ENCODE results near the gene ZC3H12C. TPM values are rescaled to one million over a fixed set of nuclear protein-coding genes. Genes with fewer than 3 reads are reported as not detected.
A peak's percentile ranks its signal among the peaks of the same experiment; 100 is the strongest.
"Not testable (repeated sequence)": the region's sequence is repeated elsewhere in the genome, so short reads cannot be mapped to it uniquely, and the experiment has no call there.

Gene ZC3H12C
- total RNA-seq, 2 experiments from 2014 or later, result not detected

DNA sequence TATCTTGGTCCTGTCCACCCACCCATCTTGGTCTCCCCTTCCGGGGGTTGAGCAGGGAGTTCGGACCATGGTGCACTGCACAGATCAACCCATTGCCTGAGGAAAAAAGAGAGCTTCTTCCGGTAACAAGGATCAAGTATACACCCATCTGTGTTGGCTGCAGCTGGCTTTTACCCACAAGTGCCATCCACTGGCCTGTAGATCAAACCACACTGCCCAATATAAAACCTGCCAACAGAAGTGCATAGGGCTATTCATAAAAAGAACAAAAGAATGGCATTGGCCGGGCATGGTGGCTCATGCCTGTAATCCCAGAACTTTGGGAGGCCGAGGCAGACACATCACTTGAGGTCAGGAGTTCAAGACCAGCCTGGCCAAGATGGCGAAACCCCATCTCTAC is 94.5 kb downstream of the ZC3H12C start:
- intact Hi-C loops (cut with micrococcal nuclease; ENCODE audit: unreplicated experiment), result no loop called here
- Histone ChIP-seq H3K4me2 (ENCODE audit: low read length) (no peak overlapping the region), H3K36me3 (ENCODE audit: insufficient read depth, low read length) (no peaks in the 10 kb centered on the region), H2AFZ (ENCODE audit: low read length) (no peak overlapping the region), H3K4me1 (ENCODE audit: insufficient read depth, low read length, poor library complexity, severe bottlenecking) (peaks cover 17% of the 10 kb centered on the region), H3K4me3 (ENCODE audit: low read depth, low read length, poor library complexity, severe bottlenecking) (no peak overlapping the region), H3K27ac (ENCODE audit: low read depth, low read length, poor library complexity, severe bottlenecking) (no peak overlapping the region), H3K9me3 (ENCODE audit: low read length) (peaks cover 9% of the 10 kb centered on the region; the same call in 1 of the 2 replicates), H3K9me2 (ENCODE audit: insufficient read depth, low read length) (no peaks in the 10 kb centered on the region), H4K20me1 (ENCODE audit: insufficient read depth, low read length) (no peaks in the 10 kb centered on the region), H3K79me2 (ENCODE audit: insufficient read depth, low read depth, low read length) (no peaks in the 10 kb centered on the region)
- ChIA-PET POLR2A (interaction anchor here (0.6 to 1.1 kb wide), 3 partner anchors 64 to 244 kb away, joined by 3 to 5 read pairs (median 3); no protein-coding TSS in a partner anchor), CTCF (ENCODE audit: unreplicated experiment) (interaction anchor here (0.6 kb wide), 1 partner anchor 238 kb away, joined by 4 read pairs; no protein-coding TSS in a partner anchor)
- TF ChIP-seq EZH2phosphoT487 (IDR thresholded peaks at IDR 0.05; ENCODE audit: borderline replicate concordance, low read depth, low read length), result no peak
- BruUV-seq (replicated peaks), result no TSS peak
- no peak for DNase-seq (ENCODE audit: low spot score)

DNA sequence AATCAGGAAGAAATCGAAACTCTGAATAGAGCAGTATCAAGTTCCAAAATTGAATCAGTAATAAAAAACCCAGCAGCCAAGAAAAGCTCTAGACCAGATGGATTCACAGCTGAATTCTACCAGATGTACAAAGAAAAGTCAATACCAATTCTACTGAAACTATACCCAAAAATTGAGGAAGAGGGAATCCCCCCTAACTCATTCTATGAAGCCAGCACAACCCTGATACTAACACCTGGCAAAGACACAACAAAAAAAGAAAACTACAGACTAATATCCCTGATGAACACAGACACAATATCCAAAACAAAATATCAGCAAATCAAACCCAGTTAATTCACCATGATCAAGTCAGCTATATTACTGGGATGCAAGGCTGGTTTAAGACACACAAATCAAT is 97.7 kb downstream of the ZC3H12C start:
- Histone ChIP-seq H3K4me1 (ENCODE audit: insufficient read depth, low read length, poor library complexity, severe bottlenecking) (peaks cover 21% of the 10 kb centered on the region), H4K20me1 (ENCODE audit: insufficient read depth, low read length) (no peaks in the 10 kb centered on the region), H3K9me3 (ENCODE audit: low read length) (peaks cover 9% of the 10 kb centered on the region; the same call in 1 of the 2 replicates), H3K27ac (ENCODE audit: low read depth, low read length, poor library complexity, severe bottlenecking) (no peak overlapping the region), H3K79me2 (ENCODE audit: insufficient read depth, low read depth, low read length) (no peaks in the 10 kb centered on the region), H3K9me2 (ENCODE audit: insufficient read depth, low read length) (no peaks in the 10 kb centered on the region), H3K36me3 (ENCODE audit: insufficient read depth, low read length) (no peaks in the 10 kb centered on the region), H2AFZ (ENCODE audit: low read length) (no peak overlapping the region; the same call in 1 of the 2 replicates), H3K4me2 (ENCODE audit: low read length) (no peak overlapping the region), H3K4me3 (ENCODE audit: low read depth, low read length, poor library complexity, severe bottlenecking) (no peak overlapping the region)
- POLR2A ChIA-PET, result interaction anchor here (0.7 kb wide), 1 partner anchor 263 kb away, joined by 3 read pairs; no protein-coding TSS in a partner anchor
- CTCF ChIA-PET (ENCODE audit: unreplicated experiment), result no interaction called here
- BruUV-seq (replicated peaks), result no TSS peak
- TF ChIP-seq, protein P1, sequence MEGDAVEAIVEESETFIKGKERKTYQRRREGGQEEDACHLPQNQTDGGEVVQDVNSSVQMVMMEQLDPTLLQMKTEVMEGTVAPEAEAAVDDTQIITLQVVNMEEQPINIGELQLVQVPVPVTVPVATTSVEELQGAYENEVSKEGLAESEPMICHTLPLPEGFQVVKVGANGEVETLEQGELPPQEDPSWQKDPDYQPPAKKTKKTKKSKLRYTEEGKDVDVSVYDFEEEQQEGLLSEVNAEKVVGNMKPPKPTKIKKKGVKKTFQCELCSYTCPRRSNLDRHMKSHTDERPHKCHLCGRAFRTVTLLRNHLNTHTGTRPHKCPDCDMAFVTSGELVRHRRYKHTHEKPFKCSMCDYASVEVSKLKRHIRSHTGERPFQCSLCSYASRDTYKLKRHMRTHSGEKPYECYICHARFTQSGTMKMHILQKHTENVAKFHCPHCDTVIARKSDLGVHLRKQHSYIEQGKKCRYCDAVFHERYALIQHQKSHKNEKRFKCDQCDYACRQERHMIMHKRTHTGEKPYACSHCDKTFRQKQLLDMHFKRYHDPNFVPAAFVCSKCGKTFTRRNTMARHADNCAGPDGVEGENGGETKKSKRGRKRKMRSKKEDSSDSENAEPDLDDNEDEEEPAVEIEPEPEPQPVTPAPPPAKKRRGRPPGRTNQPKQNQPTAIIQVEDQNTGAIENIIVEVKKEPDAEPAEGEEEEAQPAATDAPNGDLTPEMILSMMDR (conservative IDR thresholded peaks at IDR 0.05; ENCODE audit: low read length), result no peak
- TF ChIP-seq EZH2phosphoT487 (IDR thresholded peaks at IDR 0.05; ENCODE audit: borderline replicate concordance, low read depth, low read length), result no peak
- DNase-seq (ENCODE audit: low spot score), result no peak
- intact Hi-C loops (cut with micrococcal nuclease; ENCODE audit: unreplicated experiment), result no loop called here

DNA sequence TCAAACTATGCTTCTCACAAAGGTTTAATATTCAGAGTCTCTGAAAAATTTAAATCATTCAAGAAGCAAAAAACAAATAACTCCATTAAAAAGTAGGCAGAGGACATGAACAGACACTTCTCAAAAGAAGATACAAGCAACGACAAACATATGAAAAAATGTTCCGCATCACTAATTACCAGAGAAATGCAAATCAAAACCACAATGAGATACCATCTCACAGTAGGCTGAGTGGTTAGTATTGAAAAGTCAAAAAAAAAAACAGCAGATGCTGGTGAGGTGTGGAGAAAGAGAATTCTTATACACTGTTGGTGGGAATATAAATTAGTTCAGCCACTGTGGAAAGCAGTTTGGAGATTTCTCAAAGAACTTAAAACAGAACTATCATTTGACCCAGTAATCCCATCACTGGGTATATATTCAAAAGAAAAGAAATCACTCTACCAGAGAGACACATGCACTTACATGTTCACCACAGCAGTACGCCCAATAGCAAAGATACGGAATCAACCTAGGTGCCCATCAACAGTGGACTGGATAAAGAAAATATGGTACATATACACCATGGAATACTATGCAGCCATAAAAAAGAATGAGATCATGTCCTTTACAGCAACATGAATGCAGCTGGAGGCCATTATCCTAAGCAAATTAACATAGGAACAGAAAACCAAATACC is 99.6 kb downstream of the ZC3H12C start:
- Histone ChIP-seq H3K4me2 (ENCODE audit: low read length) (peak overlapping the region; percentile 43), H3K4me1 (ENCODE audit: insufficient read depth, low read length, poor library complexity, severe bottlenecking) (peaks cover 21% of the 10 kb centered on the region), H2AFZ (ENCODE audit: low read length) (peak overlapping the region; percentile 64; the same call in 1 of the 2 replicates)
- intact Hi-C loops (cut with micrococcal nuclease; ENCODE audit: unreplicated experiment); H3K79me2 ChIP-seq (ENCODE audit: insufficient read depth, low read depth, low read length); H4K20me1 ChIP-seq (ENCODE audit: insufficient read depth, low read length); H3K4me3 ChIP-seq (ENCODE audit: low read depth, low read length, poor library complexity, severe bottlenecking); H3K9me2 ChIP-seq (ENCODE audit: insufficient read depth, low read length); CTCF ChIA-PET (ENCODE audit: unreplicated experiment); H3K36me3 ChIP-seq (ENCODE audit: insufficient read depth, low read length); BruUV-seq (replicated peaks); H3K9me3 ChIP-seq (ENCODE audit: low read length); H3K27ac ChIP-seq (ENCODE audit: low read depth, low read length, poor library complexity, severe bottlenecking): not testable (repeated sequence)
- DNase-seq (ENCODE audit: low spot score), result peak; percentile 49
- POLR2A ChIA-PET, result interaction anchor here (0.6 kb wide), 1 partner anchor 80 kb away, joined by 3 read pairs; no protein-coding TSS in a partner anchor

DNA sequence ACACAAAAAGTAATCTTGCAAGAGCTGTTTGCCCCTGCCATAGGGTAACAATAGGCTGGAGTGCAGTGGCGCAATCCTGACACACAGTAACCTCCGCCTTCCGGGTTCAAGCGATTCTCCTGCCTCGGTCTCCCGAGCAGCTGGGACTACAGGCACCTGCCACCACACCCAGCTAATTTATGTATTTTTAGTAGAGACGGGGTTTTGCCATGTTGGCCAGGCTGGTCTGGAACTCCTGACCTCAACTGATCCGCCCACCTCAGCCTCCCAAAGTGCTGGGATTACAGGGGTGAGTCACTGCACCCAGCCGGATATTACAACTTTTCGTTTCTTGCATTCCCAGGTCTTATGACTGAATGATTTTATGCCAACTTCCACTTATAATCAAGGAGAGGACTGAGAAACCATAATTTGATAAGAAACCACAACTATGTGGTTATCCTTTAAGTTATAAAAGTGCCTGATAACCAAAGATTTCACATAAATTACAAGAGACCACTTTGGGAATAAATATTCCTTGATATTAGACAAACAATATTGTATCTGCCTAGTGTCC is 101.1 kb downstream of the ZC3H12C start:
- DNase-seq (ENCODE audit: low spot score); H3K9me3 ChIP-seq (ENCODE audit: low read length); H4K20me1 ChIP-seq (ENCODE audit: insufficient read depth, low read length); H3K4me2 ChIP-seq (ENCODE audit: low read length); CTCF ChIA-PET (ENCODE audit: unreplicated experiment); intact Hi-C loops (cut with micrococcal nuclease; ENCODE audit: unreplicated experiment); H3K9me2 ChIP-seq (ENCODE audit: insufficient read depth, low read length); BruUV-seq (replicated peaks); H3K4me3 ChIP-seq (ENCODE audit: low read depth, low read length, poor library complexity, severe bottlenecking); H3K27ac ChIP-seq (ENCODE audit: low read depth, low read length, poor library complexity, severe bottlenecking); H3K79me2 ChIP-seq (ENCODE audit: insufficient read depth, low read depth, low read length); H3K36me3 ChIP-seq (ENCODE audit: insufficient read depth, low read length); H2AFZ ChIP-seq (ENCODE audit: low read length): not testable (repeated sequence)
- POLR2A ChIA-PET, result interaction anchor here (0.7 kb wide), 1 partner anchor 18 kb away, joined by 3 read pairs; no protein-coding TSS in a partner anchor
- peaks cover 21% of the 10 kb centered on the region for H3K4me1 ChIP-seq (ENCODE audit: insufficient read depth, low read length, poor library complexity, severe bottlenecking)
